Liver (tissue), 9 donors: ENCODE measurements around the gene KCNIP4. TPM values are rescaled to one million over a fixed set of nuclear protein-coding genes. Genes with fewer than 3 reads are reported as not detected.

Source experiments
- DNase-seq: peaks from one replicate; pipeline ENCODE4 v3.0.0-alpha.2; 2017; ENCODE audit warnings: low spot score
- H3K27ac ChIP-seq, 2 donors: one replicate each; pipeline ENCODE4 v1.7.0; 2013; ENCODE audit warnings: inconsistent platforms in 2 of 2, low read length in 2 of 2, control low read depth in 1 of 2, low read depth in 1 of 2, mild to moderate bottlenecking in 1 of 2
- H3K27me3 ChIP-seq, 4 donors: one replicate each; pipeline versions ENCODE4 v1.6.1 to v1.7.0; 2013; ENCODE audit warnings: low read length in 3 of 4, inconsistent platforms in 1 of 4, mild to moderate bottlenecking in 1 of 4, moderate library complexity in 1 of 4; ENCODE audit not compliant: control insufficient read depth in 4 of 4, insufficient read depth in 4 of 4
- H3K36me3 ChIP-seq, 4 donors: one replicate each; pipeline versions ENCODE4 v1.6.1 to v1.7.0; 2013; ENCODE audit warnings: low read length in 3 of 4, mild to moderate bottlenecking in 3 of 4, low read depth in 1 of 4, moderate library complexity in 1 of 4; ENCODE audit not compliant: control insufficient read depth in 4 of 4, insufficient read depth in 3 of 4
- H3K4me1 ChIP-seq, 4 donors: one replicate each; pipeline versions ENCODE4 v1.6.1 to v1.7.0; 2013; ENCODE audit warnings: low read length in 3 of 4, mild to moderate bottlenecking in 3 of 4, moderate library complexity in 1 of 4; ENCODE audit not compliant: control insufficient read depth in 4 of 4, insufficient read depth in 4 of 4
- H3K4me3 ChIP-seq, 3 donors: one replicate each; pipeline versions ENCODE4 v1.6.1 to v1.7.0; 2013; ENCODE audit warnings: low read length in 3 of 3, control low read depth in 1 of 3, low read depth in 1 of 3, mild to moderate bottlenecking in 1 of 3
- H3K9ac ChIP-seq, 2 donors: one replicate each; pipeline ENCODE4 v1.7.0; 2013; ENCODE audit warnings: low read length in 2 of 2, mild to moderate bottlenecking in 2 of 2, moderate library complexity in 2 of 2, control low read depth in 1 of 2, low read depth in 1 of 2
- H3K9me3 ChIP-seq, 4 donors: one replicate each; pipeline versions ENCODE4 v1.6.1 to v1.7.0; 2013; ENCODE audit warnings: low read length in 3 of 4; ENCODE audit not compliant: control insufficient read depth in 4 of 4
- EGR1 ChIP-seq, 2 donors: IDR thresholded peaks; 2 replicates each; pipeline ENCODE4 v1.6.1; 2016 to 2018; ENCODE audit warnings: antibody characterized with exemption in 2 of 2, low read depth in 2 of 2
- FOXA1 ChIP-seq: IDR thresholded peaks from 2 replicates; pipeline ENCODE4 v1.6.1; 2016; ENCODE audit warnings: antibody characterized with exemption
- FOXA2 ChIP-seq: IDR thresholded peaks from 2 replicates; pipeline ENCODE4 v1.6.1; 2016; ENCODE audit warnings: antibody characterized with exemption
- GABPA ChIP-seq, 2 donors: IDR thresholded peaks in 1 of 2; conservative IDR thresholded peaks in 1 of 2; 2 replicates each; pipeline ENCODE4 v1.6.1; 2016; ENCODE audit warnings: antibody characterized with exemption in 2 of 2, mild to moderate bottlenecking in 1 of 2, moderate library complexity in 1 of 2
- JUND ChIP-seq, 2 donors: IDR thresholded peaks; 2 replicates each; pipeline ENCODE4 v1.6.1; 2016; ENCODE audit warnings: antibody characterized with exemption in 2 of 2
- RAD21 ChIP-seq, 2 donors: IDR thresholded peaks; 2 replicates each; pipeline ENCODE4 v1.6.1; 2016; ENCODE audit warnings: antibody characterized with exemption in 2 of 2, mild to moderate bottlenecking in 2 of 2
- RXRA ChIP-seq, 2 donors: IDR thresholded peaks; 2 replicates each; pipeline ENCODE4 v1.6.1; 2017 to 2018; ENCODE audit warnings: antibody characterized with exemption in 2 of 2, mild to moderate bottlenecking in 1 of 2
- TAF1 ChIP-seq: conservative IDR thresholded peaks from 2 replicates; pipeline ENCODE4 v1.6.1; 2016; ENCODE audit warnings: antibody characterized with exemption, mild to moderate bottlenecking
- YY1 ChIP-seq: IDR thresholded peaks from 2 replicates; pipeline ENCODE4 v1.6.1; 2016; ENCODE audit warnings: antibody characterized with exemption, mild to moderate bottlenecking
- WGBS: extraction: QIAGEN DNeasy Blood & Tissue Kit; methylation state at CpG from one replicate; pipeline ENCODE4 v1.1.7; 2013; 5-methylcytosine and 5-hydroxymethylcytosine counted together
- polyA plus RNA-seq, 2 donors: library from polyadenylated mRNA; stranded (reverse) in 1 of 2; unstranded in 1 of 2; fragments of 200-250 nt in 1 of 2; fragments of >200 nt in 1 of 2; fragmentation: Nextera tagmentation in 1 of 2; extraction: Ambion mirVana in 1 of 2; gene quantifications; one replicate each; pipeline versions ENCODE4 v1.2.1 to v1.2.3, GENCODE V29; 2013 to 2015
- total RNA-seq, 2 donors: library from RNA; depleted of rRNA; stranded (reverse); fragments of >200 nt; gene quantifications; one replicate each; pipeline ENCODE4 v1.2.3, GENCODE V29; 2014
- TF ChIP-seq, protein P1 (sequence below): IDR thresholded peaks from 2 replicates; pipeline ENCODE4 v1.6.1; 2016; ENCODE audit warnings: antibody characterized with exemption
- TF ChIP-seq, protein P2 (sequence below): IDR thresholded peaks from 2 replicates; pipeline ENCODE4 v1.6.1; 2016; ENCODE audit warnings: antibody characterized with exemption, mild to moderate bottlenecking
- TF ChIP-seq, protein P3 (sequence below): IDR thresholded peaks from 2 replicates; pipeline ENCODE4 v1.6.1; 2016; ENCODE audit warnings: antibody characterized with exemption
- TF ChIP-seq, protein P4 (sequence below): IDR thresholded peaks from 2 replicates; pipeline ENCODE4 v1.6.1; 2016; ENCODE audit warnings: antibody characterized with exemption
- TF ChIP-seq, protein P5 (sequence below): fragments of 150-350 bp; IDR thresholded peaks from 2 replicates; pipeline ENCODE4 v1.5.1; 2017; ENCODE audit warnings: improper control_type of control experiment, low read depth, low read length; ENCODE audit not compliant: missing input control
- donor health status: healthy.
- donor health status: healthy.
- donor health status: healthy.
- donor health status: healthy.
- donor health status: healthy.

KCNIP4 gene
- total and polyA plus RNA-seq, 4 donors, result 0.08 to 0.14 TPM; not detected in 2

DNA sequence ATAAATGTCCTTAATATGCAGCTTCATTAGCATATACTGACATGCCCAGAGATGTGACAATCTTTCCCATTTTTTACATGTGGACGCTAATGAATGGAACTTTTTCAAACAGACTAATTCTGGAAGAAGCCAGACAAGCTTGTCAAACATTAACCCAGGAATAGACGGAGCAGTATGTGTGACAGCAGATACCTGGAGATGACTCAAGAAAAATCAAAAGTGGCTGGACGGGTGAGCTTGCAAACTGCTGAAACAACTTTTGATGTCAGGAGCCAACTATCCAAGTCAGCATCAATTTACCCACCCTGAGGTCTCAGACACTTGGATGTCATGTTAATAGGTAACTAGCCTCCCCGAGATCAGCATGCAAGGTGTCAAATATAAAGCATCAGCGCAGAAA, 1065.3 kb downstream of the KCNIP4 start:
- TF ChIP-seq, protein P1, sequence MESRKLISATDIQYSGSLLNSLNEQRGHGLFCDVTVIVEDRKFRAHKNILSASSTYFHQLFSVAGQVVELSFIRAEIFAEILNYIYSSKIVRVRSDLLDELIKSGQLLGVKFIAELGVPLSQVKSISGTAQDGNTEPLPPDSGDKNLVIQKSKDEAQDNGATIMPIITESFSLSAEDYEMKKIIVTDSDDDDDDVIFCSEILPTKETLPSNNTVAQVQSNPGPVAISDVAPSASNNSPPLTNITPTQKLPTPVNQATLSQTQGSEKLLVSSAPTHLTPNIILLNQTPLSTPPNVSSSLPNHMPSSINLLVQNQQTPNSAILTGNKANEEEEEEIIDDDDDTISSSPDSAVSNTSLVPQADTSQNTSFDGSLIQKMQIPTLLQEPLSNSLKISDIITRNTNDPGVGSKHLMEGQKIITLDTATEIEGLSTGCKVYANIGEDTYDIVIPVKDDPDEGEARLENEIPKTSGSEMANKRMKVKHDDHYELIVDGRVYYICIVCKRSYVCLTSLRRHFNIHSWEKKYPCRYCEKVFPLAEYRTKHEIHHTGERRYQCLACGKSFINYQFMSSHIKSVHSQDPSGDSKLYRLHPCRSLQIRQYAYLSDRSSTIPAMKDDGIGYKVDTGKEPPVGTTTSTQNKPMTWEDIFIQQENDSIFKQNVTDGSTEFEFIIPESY, result no peak
- TF ChIP-seq EGR1 (IDR thresholded peaks at IDR 0.05; ENCODE audit: low read depth in 2 of 2), result no peak
- TF ChIP-seq FOXA1, result no peak
- no peak for TF ChIP-seq JUND (IDR thresholded peaks at IDR 0.05)
- TF ChIP-seq, protein P2, sequence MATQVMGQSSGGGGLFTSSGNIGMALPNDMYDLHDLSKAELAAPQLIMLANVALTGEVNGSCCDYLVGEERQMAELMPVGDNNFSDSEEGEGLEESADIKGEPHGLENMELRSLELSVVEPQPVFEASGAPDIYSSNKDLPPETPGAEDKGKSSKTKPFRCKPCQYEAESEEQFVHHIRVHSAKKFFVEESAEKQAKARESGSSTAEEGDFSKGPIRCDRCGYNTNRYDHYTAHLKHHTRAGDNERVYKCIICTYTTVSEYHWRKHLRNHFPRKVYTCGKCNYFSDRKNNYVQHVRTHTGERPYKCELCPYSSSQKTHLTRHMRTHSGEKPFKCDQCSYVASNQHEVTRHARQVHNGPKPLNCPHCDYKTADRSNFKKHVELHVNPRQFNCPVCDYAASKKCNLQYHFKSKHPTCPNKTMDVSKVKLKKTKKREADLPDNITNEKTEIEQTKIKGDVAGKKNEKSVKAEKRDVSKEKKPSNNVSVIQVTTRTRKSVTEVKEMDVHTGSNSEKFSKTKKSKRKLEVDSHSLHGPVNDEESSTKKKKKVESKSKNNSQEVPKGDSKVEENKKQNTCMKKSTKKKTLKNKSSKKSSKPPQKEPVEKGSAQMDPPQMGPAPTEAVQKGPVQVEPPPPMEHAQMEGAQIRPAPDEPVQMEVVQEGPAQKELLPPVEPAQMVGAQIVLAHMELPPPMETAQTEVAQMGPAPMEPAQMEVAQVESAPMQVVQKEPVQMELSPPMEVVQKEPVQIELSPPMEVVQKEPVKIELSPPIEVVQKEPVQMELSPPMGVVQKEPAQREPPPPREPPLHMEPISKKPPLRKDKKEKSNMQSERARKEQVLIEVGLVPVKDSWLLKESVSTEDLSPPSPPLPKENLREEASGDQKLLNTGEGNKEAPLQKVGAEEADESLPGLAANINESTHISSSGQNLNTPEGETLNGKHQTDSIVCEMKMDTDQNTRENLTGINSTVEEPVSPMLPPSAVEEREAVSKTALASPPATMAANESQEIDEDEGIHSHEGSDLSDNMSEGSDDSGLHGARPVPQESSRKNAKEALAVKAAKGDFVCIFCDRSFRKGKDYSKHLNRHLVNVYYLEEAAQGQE, result no peak
- no peak for TF ChIP-seq YY1
- TF ChIP-seq FOXA2, result no peak
- no peak for TF ChIP-seq RXRA (IDR thresholded peaks at IDR 0.05)
- no peak for TF ChIP-seq RAD21 (IDR thresholded peaks at IDR 0.05)
- TF ChIP-seq, protein P3, sequence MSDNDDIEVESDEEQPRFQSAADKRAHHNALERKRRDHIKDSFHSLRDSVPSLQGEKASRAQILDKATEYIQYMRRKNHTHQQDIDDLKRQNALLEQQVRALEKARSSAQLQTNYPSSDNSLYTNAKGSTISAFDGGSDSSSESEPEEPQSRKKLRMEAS, result no peak
- TF ChIP-seq, protein P4, sequence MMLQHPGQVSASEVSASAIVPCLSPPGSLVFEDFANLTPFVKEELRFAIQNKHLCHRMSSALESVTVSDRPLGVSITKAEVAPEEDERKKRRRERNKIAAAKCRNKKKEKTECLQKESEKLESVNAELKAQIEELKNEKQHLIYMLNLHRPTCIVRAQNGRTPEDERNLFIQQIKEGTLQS, result no peak
- 36% methylated on average over 5 of the region's 5 CpGs for WGBS

DNA sequence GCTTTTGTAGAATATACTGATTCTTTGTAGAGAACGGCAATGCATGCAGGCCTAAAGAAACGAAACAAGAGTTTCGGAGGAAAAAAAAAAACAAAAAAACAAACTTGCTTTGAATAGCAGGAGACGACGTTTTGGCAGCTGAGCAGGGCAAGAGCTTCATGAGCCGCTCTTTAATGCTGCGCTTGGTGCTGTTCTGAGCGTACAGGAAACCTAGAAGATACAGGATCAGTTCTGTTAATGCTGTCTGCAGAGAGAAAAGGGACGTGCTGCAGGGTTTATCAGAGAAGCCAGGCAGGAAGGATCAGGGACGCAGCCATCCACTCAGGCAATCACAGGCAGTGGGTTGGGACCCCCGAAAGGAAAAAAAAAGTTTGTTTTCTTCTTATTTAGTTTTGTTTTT, 1066.1 kb downstream of the KCNIP4 start:
- Histone ChIP-seq H3K9me3 (peaks cover 0 to 4% (median 0%) of the 10 kb centered on the region in 4 donors), H3K36me3 (no peaks in the 10 kb centered on the region), H3K9ac (no peak overlapping the region), H3K27ac (no peak overlapping the region), H3K27me3 (no peaks in the 10 kb centered on the region), H3K4me3 (no peak overlapping the region), H3K4me1 (no peaks in the 10 kb centered on the region)
- TF ChIP-seq, protein P5, sequence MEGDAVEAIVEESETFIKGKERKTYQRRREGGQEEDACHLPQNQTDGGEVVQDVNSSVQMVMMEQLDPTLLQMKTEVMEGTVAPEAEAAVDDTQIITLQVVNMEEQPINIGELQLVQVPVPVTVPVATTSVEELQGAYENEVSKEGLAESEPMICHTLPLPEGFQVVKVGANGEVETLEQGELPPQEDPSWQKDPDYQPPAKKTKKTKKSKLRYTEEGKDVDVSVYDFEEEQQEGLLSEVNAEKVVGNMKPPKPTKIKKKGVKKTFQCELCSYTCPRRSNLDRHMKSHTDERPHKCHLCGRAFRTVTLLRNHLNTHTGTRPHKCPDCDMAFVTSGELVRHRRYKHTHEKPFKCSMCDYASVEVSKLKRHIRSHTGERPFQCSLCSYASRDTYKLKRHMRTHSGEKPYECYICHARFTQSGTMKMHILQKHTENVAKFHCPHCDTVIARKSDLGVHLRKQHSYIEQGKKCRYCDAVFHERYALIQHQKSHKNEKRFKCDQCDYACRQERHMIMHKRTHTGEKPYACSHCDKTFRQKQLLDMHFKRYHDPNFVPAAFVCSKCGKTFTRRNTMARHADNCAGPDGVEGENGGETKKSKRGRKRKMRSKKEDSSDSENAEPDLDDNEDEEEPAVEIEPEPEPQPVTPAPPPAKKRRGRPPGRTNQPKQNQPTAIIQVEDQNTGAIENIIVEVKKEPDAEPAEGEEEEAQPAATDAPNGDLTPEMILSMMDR, result no peak
- TF ChIP-seq RXRA (IDR thresholded peaks at IDR 0.05) (no peak), JUND (IDR thresholded peaks at IDR 0.05) (no peak), RAD21 (IDR thresholded peaks at IDR 0.05) (no peak), TAF1 (no peak), FOXA1 (no peak), YY1 (no peak), GABPA (IDR thresholded peaks at IDR 0.05 in 1 of 2, conservative IDR thresholded peaks at IDR 0.05 in 1 of 2) (no peak)
- TF ChIP-seq, protein P4, result no peak
- TF ChIP-seq, protein P2, result no peak
- TF ChIP-seq, protein P1, result no peak
- no peak for DNase-seq
- WGBS, result 50% methylated on average over 11 of the region's 11 CpGs

More for the DNA sequence above, 1065.3 kb downstream of the KCNIP4 start:
- Histone ChIP-seq H3K27me3 (no peaks in the 10 kb centered on the region), H3K9me3 (peaks cover 0 to 4% (median 0%) of the 10 kb centered on the region in 4 donors), H3K9ac (no peak overlapping the region), H3K36me3 (no peaks in the 10 kb centered on the region), H3K4me3 (no peak overlapping the region), H3K27ac (no peak overlapping the region), H3K4me1 (no peaks in the 10 kb centered on the region)
- DNase-seq, result no peak
